HEK293 (cell line): ENCODE measurements around the gene AGRN.

Source experiments
- CTCF ChIP-seq: fragments of 450-650 bp; formaldehyde crosslinking; IDR thresholded peaks from 2 replicates; pipeline ENCODE4 v1.5.1; 2016; ENCODE audit warnings: missing biosample characterization, missing genetic modification characterization
- KLF16 ChIP-seq: fragments of 450-650 bp; formaldehyde crosslinking; IDR thresholded peaks from 2 replicates; pipeline ENCODE4 v1.5.1; 2017; ENCODE audit warnings: missing biosample characterization, missing genetic modification characterization
- MYNN ChIP-seq: fragments of 450-650 bp; formaldehyde crosslinking; IDR thresholded peaks from 2 replicates; pipeline ENCODE4 v1.5.1; 2016; ENCODE audit warnings: missing biosample characterization, missing genetic modification characterization, borderline replicate concordance
- PBX3 ChIP-seq: sonication (generic); formaldehyde crosslinking; IDR thresholded peaks from 2 replicates; pipeline ENCODE4 v1.8.1; 2022; ENCODE audit warnings: mild to moderate bottlenecking, moderate library complexity, missing genetic modification reagents
- SETDB1 ChIP-seq: IDR thresholded peaks from one replicate; pipeline ENCODE4 v1.6.1; 2017; ENCODE audit warnings: mild to moderate bottlenecking, low read length, moderate library complexity, mixed read lengths; ENCODE audit not compliant: insufficient read length
- ZBTB8A ChIP-seq: fragments of 450-650 bp; formaldehyde crosslinking; IDR thresholded peaks from 2 replicates; pipeline ENCODE4 v1.5.1; 2016; ENCODE audit warnings: missing biosample characterization, missing genetic modification characterization
- ZNF10 ChIP-seq: fragments of 450-650 bp; formaldehyde crosslinking; IDR thresholded peaks from 2 replicates; pipeline ENCODE4 v1.5.1; 2017; ENCODE audit warnings: missing biosample characterization, missing genetic modification characterization
- ZNF274 ChIP-seq, 2 experiments: fragments of 200-500 bp in 1 of 2; fragments of 450-650 bp in 1 of 2; sonication (Bioruptor generic) in 1 of 2; formaldehyde crosslinking in 1 of 2; IDR thresholded peaks; 2 replicates each; pipeline versions ENCODE4 v1.5.1 to v1.6.1; 2014 to 2016; ENCODE audit warnings: borderline replicate concordance in 1 of 2, inconsistent platforms in 1 of 2, low read length in 1 of 2, missing biosample characterization in 1 of 2, missing genetic modification characterization in 1 of 2
- ZNF660 ChIP-seq: fragments of 450-650 bp; IDR thresholded peaks from 2 replicates; pipeline ENCODE4 v1.5.1; 2018; ENCODE audit warnings: missing biosample characterization, mild to moderate bottlenecking, missing genetic modification characterization
- TF ChIP-seq, protein P1 (sequence below): fragments of 450-650 bp; formaldehyde crosslinking; IDR thresholded peaks from 2 replicates; pipeline ENCODE4 v1.5.1; 2016; ENCODE audit warnings: missing biosample characterization, missing genetic modification characterization
- TF ChIP-seq, protein P2 (sequence below): fragments of 450-650 bp; formaldehyde crosslinking; IDR thresholded peaks from 2 replicates; pipeline ENCODE4 v1.5.1; 2016; ENCODE audit warnings: missing biosample characterization, missing genetic modification characterization, borderline replicate concordance

DNA sequence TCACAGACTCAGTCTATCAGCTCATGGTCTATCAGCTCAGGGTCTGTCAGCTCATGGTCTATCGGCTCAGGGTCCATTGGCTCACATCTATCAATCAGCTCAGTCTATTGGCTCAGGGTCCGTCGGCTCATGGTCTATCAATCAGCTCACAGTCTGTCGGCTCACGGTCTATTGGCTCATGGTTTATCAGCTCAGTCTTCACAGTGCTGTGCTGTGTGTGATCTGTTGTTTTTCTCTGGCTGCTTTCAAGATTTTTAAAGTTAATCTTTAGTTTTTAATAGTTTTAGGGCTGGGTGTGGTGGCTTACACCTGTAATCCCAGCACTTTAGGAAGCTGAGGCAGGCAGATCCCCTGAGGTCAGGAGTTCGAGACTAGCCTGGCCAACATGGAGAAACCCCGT is 81.6 kb downstream of the AGRN start:
- TF ChIP-seq PBX3 (CRISPR knock-in tag): no peak
- TF ChIP-seq CTCF (tag by site-specific recombination): no peak
- no peak for TF ChIP-seq ZBTB8A (tag by site-specific recombination)
- TF ChIP-seq ZNF10 (tag by site-specific recombination): no peak
- TF ChIP-seq ZNF660 (tag by site-specific recombination): no peak
- no peak for TF ChIP-seq ZNF274 (IDR thresholded peaks at IDR 0.05; ENCODE audit: low read length)
- no peak for TF ChIP-seq ZNF274 (tag by site-specific recombination; IDR thresholded peaks at IDR 0.05; ENCODE audit: borderline replicate concordance)
- TF ChIP-seq, protein P1, sequence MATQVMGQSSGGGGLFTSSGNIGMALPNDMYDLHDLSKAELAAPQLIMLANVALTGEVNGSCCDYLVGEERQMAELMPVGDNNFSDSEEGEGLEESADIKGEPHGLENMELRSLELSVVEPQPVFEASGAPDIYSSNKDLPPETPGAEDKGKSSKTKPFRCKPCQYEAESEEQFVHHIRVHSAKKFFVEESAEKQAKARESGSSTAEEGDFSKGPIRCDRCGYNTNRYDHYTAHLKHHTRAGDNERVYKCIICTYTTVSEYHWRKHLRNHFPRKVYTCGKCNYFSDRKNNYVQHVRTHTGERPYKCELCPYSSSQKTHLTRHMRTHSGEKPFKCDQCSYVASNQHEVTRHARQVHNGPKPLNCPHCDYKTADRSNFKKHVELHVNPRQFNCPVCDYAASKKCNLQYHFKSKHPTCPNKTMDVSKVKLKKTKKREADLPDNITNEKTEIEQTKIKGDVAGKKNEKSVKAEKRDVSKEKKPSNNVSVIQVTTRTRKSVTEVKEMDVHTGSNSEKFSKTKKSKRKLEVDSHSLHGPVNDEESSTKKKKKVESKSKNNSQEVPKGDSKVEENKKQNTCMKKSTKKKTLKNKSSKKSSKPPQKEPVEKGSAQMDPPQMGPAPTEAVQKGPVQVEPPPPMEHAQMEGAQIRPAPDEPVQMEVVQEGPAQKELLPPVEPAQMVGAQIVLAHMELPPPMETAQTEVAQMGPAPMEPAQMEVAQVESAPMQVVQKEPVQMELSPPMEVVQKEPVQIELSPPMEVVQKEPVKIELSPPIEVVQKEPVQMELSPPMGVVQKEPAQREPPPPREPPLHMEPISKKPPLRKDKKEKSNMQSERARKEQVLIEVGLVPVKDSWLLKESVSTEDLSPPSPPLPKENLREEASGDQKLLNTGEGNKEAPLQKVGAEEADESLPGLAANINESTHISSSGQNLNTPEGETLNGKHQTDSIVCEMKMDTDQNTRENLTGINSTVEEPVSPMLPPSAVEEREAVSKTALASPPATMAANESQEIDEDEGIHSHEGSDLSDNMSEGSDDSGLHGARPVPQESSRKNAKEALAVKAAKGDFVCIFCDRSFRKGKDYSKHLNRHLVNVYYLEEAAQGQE (tag by site-specific recombination): no peak
- TF ChIP-seq SETDB1: no peak
- TF ChIP-seq, protein P2, sequence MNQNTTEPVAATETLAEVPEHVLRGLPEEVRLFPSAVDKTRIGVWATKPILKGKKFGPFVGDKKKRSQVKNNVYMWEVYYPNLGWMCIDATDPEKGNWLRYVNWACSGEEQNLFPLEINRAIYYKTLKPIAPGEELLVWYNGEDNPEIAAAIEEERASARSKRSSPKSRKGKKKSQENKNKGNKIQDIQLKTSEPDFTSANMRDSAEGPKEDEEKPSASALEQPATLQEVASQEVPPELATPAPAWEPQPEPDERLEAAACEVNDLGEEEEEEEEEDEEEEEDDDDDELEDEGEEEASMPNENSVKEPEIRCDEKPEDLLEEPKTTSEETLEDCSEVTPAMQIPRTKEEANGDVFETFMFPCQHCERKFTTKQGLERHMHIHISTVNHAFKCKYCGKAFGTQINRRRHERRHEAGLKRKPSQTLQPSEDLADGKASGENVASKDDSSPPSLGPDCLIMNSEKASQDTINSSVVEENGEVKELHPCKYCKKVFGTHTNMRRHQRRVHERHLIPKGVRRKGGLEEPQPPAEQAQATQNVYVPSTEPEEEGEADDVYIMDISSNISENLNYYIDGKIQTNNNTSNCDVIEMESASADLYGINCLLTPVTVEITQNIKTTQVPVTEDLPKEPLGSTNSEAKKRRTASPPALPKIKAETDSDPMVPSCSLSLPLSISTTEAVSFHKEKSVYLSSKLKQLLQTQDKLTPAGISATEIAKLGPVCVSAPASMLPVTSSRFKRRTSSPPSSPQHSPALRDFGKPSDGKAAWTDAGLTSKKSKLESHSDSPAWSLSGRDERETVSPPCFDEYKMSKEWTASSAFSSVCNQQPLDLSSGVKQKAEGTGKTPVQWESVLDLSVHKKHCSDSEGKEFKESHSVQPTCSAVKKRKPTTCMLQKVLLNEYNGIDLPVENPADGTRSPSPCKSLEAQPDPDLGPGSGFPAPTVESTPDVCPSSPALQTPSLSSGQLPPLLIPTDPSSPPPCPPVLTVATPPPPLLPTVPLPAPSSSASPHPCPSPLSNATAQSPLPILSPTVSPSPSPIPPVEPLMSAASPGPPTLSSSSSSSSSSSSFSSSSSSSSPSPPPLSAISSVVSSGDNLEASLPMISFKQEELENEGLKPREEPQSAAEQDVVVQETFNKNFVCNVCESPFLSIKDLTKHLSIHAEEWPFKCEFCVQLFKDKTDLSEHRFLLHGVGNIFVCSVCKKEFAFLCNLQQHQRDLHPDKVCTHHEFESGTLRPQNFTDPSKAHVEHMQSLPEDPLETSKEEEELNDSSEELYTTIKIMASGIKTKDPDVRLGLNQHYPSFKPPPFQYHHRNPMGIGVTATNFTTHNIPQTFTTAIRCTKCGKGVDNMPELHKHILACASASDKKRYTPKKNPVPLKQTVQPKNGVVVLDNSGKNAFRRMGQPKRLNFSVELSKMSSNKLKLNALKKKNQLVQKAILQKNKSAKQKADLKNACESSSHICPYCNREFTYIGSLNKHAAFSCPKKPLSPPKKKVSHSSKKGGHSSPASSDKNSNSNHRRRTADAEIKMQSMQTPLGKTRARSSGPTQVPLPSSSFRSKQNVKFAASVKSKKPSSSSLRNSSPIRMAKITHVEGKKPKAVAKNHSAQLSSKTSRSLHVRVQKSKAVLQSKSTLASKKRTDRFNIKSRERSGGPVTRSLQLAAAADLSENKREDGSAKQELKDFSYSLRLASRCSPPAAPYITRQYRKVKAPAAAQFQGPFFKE (tag by site-specific recombination): no peak
- no peak for TF ChIP-seq KLF16 (tag by site-specific recombination)
- no peak for TF ChIP-seq MYNN (tag by site-specific recombination)
